DMS 273 (cell line): ENCODE results near the gene CLDND2.

Source experiments
- DNase-seq: peaks from one replicate; lab custom pipeline; 2025; ENCODE audit not compliant: unreplicated experiment; lab: John Stamatoyannopoulos, UW

Gene CLDND2

GRCh38 chr19:51357952-51358351, 10.9 kb downstream of the CLDND2 start:
- no peak for DNase-seq

- no peak for DNase-seq
Observed at GRCh38 chr19:51356159-51356801, 12.5 kb downstream of the CLDND2 start.

- no peak for DNase-seq
Observed at GRCh38 chr19:51354742-51355148, 14.1 kb downstream of the CLDND2 start.

- no peak for DNase-seq
Observed at GRCh38 chr19:51354103-51354741, 14.6 kb downstream of the CLDND2 start.

- DNase-seq = no peak
Observed at GRCh38 chr19:51352783-51353360, 15.9 kb downstream of the CLDND2 start.

GRCh38 chr19:51351266-51351990, 17.4 kb downstream of the CLDND2 start:
- DNase-seq = no peak

GRCh38 chr19:51347209-51347928, 21.4 kb downstream of the CLDND2 start:
- no peak for DNase-seq

GRCh38 chr19:51346742-51347141, 22.1 kb downstream of the CLDND2 start:
- DNase-seq = no peak

GRCh38 chr19:51345076-51345620, 23.7 kb downstream of the CLDND2 start:
- DNase-seq = no peak

GRCh38 chr19:51342631-51343569, 25.9 kb downstream of the CLDND2 start:
- DNase-seq = no peak

GRCh38 chr19:51341976-51342580, 26.7 kb downstream of the CLDND2 start, which contains the start of gene VSIG10L:
Gene VSIG10L, minus strand, starts transcription at chr19:51342139. Its CDS starts 15 bp downstream, at chr19:51342124.
- DNase-seq = no peak

- DNase-seq = no peak
Observed at GRCh38 chr19:51341066-51341465, 27.7 kb downstream of the CLDND2 start.

- peak; percentile 94 for DNase-seq
Observed at GRCh38 chr19:51339687-51340656, 28.8 kb downstream of the CLDND2 start.

- DNase-seq = no peak
Observed at GRCh38 chr19:51339313-51339686, 29.5 kb downstream of the CLDND2 start.

- DNase-seq = peak; percentile 90
Observed at GRCh38 chr19:51338563-51339312, 30.1 kb downstream of the CLDND2 start.

GRCh38 chr19:51337861-51338562, 30.8 kb downstream of the CLDND2 start:
- no peak for DNase-seq
